HG02571 (cell line): ENCODE results near the gene MAP3K2.

ENCODE experiments used
- ATAC-seq: cut with Tn5 transposase; IDR thresholded peaks from one replicate; pipeline ENCODE4 v1.9.1; 2021; ENCODE audit warnings: mild to moderate bottlenecking, moderate library complexity; ENCODE audit not compliant: unreplicated experiment

The MAP3K2 gene

GRCh38 chr2:127305990-127306585, 81.7 kb downstream of the MAP3K2 start:
- no peak for ATAC-seq

DNA sequence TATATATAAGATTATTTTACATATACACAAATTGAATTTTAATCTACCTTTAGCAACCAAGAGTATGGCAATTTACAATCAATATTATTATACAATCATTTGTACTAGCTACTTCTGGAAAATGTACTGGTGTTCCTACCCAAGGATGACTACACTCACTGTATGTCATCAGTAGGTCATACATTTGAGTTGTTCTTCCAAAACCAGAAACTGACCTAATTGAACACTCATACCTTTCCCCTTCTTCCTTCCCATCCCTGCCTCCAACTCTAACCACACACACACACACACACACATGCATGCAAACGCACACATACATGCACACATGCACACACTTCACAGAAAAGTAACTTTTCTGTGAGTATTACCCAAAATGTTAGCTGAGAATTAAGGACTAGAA, 85.6 kb downstream of the MAP3K2 start:
- ATAC-seq = no peak

DNA sequence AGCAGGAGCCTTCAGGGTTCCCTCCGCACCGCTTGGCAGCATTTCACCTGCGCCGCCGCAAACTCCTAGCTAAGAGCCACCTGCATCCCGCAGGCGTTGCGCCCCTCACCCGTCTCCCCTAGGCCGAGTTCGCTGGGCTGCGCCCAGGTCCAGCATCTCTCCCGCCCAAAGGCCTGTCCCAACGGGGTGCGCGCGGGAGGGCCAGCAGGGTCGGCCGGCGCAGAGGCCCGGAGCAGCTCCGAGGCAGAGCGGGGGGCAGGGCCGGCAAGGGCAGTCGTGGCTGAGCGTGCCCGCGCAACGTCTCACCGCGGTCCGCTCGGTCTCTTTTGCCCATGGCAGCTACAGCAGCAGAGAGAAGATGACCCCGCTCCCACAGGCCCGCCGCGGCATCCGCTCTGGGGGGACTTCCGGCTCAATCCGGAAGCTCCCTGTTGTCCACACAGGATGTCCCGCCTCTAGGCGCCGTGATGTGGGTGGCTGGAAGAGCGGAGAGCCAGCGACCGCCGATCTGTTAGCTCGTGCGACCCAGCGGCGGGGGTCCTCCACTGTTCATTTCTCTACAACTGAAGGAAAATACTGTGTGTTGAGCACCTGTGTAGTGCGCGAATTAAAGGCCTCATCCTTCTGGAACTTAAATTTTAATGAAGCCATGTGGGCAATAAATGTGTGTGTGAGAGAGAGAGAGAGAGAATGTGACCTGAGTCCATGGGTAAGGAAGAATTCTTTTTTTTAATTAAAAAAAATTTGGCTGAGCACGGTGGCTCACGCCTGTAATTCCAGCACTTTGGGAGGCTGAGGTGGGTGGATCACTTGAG, 93.8 kb downstream of the MAP3K2 start, which contains the start of gene ERCC3:
Gene ERCC3, minus strand, starts transcription at position 397 of the 815 bp plus-strand sequence. Its CDS starts 63 bp downstream, at position 334.
- ATAC-seq = peak; percentile 98

DNA sequence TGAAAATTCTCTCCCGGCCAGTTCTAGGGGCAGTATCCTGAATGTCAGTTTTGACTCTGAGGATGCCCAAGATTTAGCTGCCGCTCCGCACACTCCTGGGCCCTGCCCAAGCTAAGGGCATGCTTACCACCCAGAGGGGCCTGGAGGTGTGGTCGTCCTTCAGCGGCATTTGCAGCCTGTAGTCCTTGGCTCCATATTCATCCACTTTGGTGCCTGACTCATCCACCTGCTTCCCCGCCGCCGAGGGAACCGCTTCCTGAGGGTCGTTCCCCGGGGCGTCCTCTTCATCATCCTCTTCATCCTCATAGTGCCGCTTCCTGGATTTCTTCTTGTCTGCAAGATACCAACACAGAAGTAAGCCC, 94.4 kb downstream of the MAP3K2 start:
- ATAC-seq = peak; percentile 3

- ATAC-seq = no peak
Observed at GRCh38 chr2:127288274-127288673, 99.5 kb downstream of the MAP3K2 start.

GRCh38 chr2:127283275-127283674, 104.5 kb downstream of the MAP3K2 start:
- ATAC-seq = no peak

GRCh38 chr2:127280693-127281092, 107.1 kb downstream of the MAP3K2 start:
- ATAC-seq = no peak

DNA sequence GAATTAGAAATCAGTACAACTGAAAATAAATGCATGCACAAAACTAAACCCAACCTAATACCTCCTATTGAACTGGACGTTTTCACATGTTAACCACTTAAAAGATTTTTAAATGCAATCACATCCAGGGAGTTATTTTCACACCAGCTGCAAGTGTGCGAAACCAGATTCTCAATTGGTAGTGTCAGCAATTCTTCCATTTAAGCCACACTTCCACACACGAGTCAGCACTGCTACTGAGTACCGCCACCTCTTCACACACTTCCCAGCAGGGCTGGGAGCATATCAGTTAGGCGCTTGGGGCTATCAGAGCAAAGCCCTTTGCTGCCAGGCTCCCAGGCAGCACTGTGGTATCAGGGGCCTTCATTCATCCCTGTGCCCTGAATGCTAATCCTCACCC, 108.0 kb downstream of the MAP3K2 start:
- no peak for ATAC-seq

DNA sequence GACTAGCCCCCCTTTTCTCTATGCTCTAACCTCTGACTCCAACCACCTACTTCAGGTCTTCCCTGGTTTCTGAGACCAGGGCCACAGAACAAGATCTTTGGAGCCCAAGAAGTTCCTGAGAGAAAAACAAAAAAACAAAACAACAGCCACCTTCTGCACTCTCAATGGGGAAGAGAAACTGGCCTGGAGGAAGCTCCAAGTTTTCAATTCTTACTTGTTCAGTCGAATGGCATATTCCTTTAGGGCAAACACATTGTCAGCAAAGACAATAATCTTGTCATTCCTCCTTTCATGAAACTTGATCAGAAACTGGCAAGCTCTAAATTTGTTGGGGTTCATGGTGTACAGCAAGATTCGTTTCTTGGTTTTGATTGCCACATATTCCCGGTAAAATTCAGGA, 108.8 kb downstream of the MAP3K2 start:
- ATAC-seq = no peak

- ATAC-seq = no peak
Observed at GRCh38 chr2:127277028-127277427, 110.7 kb downstream of the MAP3K2 start.

DNA sequence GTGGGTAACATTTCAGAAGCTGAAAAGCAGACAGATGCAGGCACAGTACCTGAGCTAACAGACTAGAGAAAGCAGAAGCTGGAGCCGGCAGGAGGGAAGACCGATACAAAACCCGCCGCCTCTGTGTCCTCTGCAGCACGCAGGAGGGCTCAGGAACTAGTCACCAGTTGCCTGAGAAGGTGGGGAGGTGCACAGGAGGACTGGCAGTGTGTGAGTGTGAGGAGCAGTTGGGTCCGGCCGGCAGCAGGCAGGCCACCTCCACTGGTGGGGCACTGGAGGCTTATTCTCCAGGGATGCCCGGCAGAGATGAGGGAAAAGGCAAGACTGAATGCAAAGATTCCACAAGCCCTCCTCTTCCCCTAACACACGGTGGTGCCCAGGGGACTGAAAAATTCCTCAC, 112.0 kb downstream of the MAP3K2 start:
- ATAC-seq = no peak

DNA sequence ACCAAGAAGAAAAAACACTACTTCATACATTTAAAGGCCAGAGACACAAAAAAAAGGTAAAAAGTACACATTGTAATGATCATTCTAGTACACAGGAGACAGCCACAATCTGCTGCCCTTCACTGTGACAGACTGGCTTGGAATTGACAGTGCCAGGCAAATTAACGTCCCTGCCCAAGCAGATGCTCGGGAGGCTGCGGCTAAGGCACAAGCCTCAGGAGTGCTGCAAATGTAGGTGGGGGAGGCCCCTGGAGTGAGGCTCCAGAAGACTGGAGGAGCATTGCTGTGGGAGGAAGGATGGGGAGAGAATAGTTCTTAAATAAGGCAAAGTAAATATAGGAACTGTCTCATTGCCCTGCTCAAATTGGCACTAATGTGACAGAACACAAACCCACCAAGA, 112.4 kb downstream of the MAP3K2 start:
- ATAC-seq = no peak

- ATAC-seq = no peak
Observed at GRCh38 chr2:127270663-127271062, 117.1 kb downstream of the MAP3K2 start.

DNA sequence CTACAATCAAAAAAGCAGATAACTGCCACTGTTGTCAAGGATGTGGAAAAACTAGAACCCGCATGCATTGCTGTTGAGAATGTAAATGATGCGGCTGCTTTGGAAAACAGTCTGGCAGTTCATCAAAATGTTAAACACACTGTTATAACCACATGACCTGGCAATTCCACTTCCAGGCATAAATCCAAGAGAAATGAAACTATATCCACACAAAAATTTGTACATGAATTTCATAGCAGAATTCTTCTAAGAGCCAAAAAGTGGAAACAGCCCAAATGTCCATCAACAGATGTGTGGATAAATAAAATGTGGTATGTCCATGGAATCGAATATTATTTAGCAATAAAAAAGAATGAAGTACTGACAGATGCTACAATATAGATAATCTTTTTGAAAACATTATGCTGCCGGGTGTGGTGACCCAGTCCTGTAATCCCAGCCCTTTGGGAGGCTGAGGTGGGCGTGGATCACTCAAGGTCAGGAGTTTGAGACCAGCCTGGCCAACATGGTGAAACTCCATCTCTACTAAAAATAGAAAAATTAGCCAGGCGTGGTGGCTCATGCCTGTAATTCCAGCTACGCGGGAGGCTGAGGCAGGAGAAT, 125.9 kb downstream of the MAP3K2 start:
- no peak for ATAC-seq

GRCh38 chr2:127259355-127259754, 128.4 kb downstream of the MAP3K2 start:
- ATAC-seq = no peak

GRCh38 chr2:127256866-127257265, 130.9 kb downstream of the MAP3K2 start:
- no peak for ATAC-seq

- ATAC-seq = no peak
Observed at GRCh38 chr2:127256381-127256780, 131.4 kb downstream of the MAP3K2 start.

DNA sequence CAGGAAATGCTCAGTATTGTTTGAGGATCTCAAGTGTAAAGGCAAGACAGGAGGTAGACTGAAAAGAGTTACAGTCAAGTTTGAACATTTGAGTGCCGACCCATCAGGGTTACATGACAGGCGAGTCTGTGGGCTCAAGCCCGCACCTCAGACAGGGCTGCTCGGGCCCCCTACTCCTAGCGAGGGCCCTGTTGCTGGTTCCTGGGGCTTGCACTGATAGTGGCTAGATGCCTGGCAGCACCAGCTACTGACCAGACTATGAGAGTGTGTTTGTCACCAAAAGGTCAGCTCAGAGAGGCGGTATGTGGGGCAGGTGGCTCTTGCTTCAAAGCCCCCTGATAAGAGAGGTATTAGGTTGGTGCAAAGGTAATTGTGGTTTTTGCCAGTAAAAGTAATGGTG, 132.1 kb downstream of the MAP3K2 start:
- ATAC-seq = no peak

DNA sequence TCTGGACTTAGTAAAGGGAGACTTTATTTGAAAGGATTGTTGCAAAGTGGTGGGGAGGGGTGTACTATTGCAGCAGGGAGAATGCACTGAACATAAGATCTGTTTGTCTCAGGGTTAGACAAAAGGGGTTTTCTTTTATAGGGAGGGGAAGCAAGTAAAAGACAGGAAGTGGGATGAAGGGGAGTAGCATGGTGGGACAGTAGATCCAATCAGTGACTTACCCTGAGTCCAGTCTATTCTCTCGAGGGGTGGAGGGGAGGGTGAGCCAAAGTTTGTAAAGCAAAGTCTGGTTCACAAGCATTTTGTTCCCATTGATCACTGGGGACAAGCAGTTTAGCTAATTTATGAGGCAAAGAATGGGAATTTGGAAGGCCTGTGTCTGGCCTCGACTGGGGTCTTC, 132.6 kb downstream of the MAP3K2 start:
- no peak for ATAC-seq

GRCh38 chr2:127254386-127254981, 133.3 kb downstream of the MAP3K2 start:
- ATAC-seq = no peak
